PC-9 (cell line): ENCODE results near the gene TBC1D22A. TPM values are rescaled to one million over a fixed set of nuclear protein-coding genes. Genes with fewer than 3 reads are reported as not detected.

Experiments used
- BruUV-seq: library from RNA; stranded (reverse); fragments of 400-500 nt; replicated peaks from 2 replicates; lab custom pipeline; 2021; lab: Mats Ljungman, UMichigan
- CTCF ChIA-PET: fragments of 300-600 bp; sonication (Branson Sonifier 250); formaldehyde crosslinking; loops from one replicate; lab custom pipeline; 2022; ENCODE audit warnings: antibody characterized with exemption; lab: Charles Lee
- POLR2A ChIA-PET: fragments of 300-600 bp; sonication (Branson Sonifier 250); formaldehyde crosslinking; loops from one replicate; lab custom pipeline; 2022; ENCODE audit warnings: antibody characterized with exemption; ENCODE audit not compliant: unreplicated experiment; lab: Charles Lee
- DNase-seq, 2 experiments: peaks; one replicate each; pipeline versions ENCODE4 v3.0.0 to v3.0.0-alpha.2; 2015 to 2022; ENCODE audit warnings: mixed read lengths in 1 of 2
- H2AFZ ChIP-seq: fragments of 200-600 bp; sonication (generic); 2 replicates; pipeline ENCODE4 v1.8.1; 2017; ENCODE audit warnings: antibody characterized with exemption
- H3F3A ChIP-seq: fragments of 200-600 bp; sonication (generic); 2 replicates; pipeline ENCODE4 v1.8.1; 2017; ENCODE audit warnings: antibody characterized with exemption, mild to moderate bottlenecking, low read depth; ENCODE audit not compliant: insufficient read depth
- H3K27ac ChIP-seq: fragments of 200-600 bp; sonication (generic); 2 replicates; pipeline ENCODE4 v1.6.1; 2016; ENCODE audit warnings: mixed run types
- H3K27me3 ChIP-seq: fragments of 200-600 bp; sonication (generic); 2 replicates; pipeline ENCODE4 v1.6.1; 2016; ENCODE audit warnings: low read depth, mixed run types; ENCODE audit not compliant: insufficient read depth
- H3K36me3 ChIP-seq: fragments of 200-600 bp; sonication (generic); 2 replicates; pipeline ENCODE4 v1.6.1; 2016; ENCODE audit warnings: low read depth, mixed run types
- H3K4me1 ChIP-seq: fragments of 200-600 bp; sonication (generic); replicated peaks from 2 replicates; pipeline ENCODE4 v1.6.1; 2016; ENCODE audit warnings: mixed run types; ENCODE audit not compliant: insufficient read depth
- H3K4me2 ChIP-seq: fragments of 200-600 bp; sonication (generic); 2 replicates; pipeline ENCODE4 v1.6.1; 2017; ENCODE audit warnings: mixed run types
- H3K4me3 ChIP-seq: fragments of 200-600 bp; sonication (generic); 2 replicates; pipeline ENCODE4 v1.6.1; 2016; ENCODE audit warnings: mixed run types
- H3K79me2 ChIP-seq: fragments of 200-600 bp; sonication (generic); 2 replicates; pipeline ENCODE4 v1.6.1; 2017; ENCODE audit warnings: low read depth, mixed run types
- H3K9me2 ChIP-seq: fragments of 200-600 bp; sonication (generic); 2 replicates; pipeline ENCODE4 v1.8.1; 2017; ENCODE audit warnings: mild to moderate bottlenecking; ENCODE audit not compliant: insufficient read depth
- H3K9me3 ChIP-seq: fragments of 200-600 bp; sonication (generic); 2 replicates; pipeline ENCODE4 v1.8.1; 2016; ENCODE audit warnings: low read depth; ENCODE audit not compliant: insufficient read depth
- H4K20me1 ChIP-seq: fragments of 200-600 bp; sonication (generic); 2 replicates; pipeline ENCODE4 v1.8.1; 2017; ENCODE audit not compliant: insufficient read depth
- CTCF ChIP-seq: fragments of 200-600 bp; sonication (generic); conservative IDR thresholded peaks from 2 replicates; pipeline ENCODE4 v1.6.1; 2017; ENCODE audit warnings: mixed run types, antibody characterized with exemption, mild to moderate bottlenecking, moderate library complexity
- EZH2 ChIP-seq: fragments of 200-600 bp; sonication (generic); IDR thresholded peaks from 2 replicates; pipeline ENCODE4 v1.8.0; 2017; ENCODE audit warnings: antibody characterized with exemption, low read depth
- intact Hi-C: fragments of 100-400 bp; cut with micrococcal nuclease; formaldehyde crosslinking; loops from one replicate; pipeline ENCODE4 v1.10.0; 2022; ENCODE audit not compliant: unreplicated experiment
- total RNA-seq: library from RNA; stranded (reverse); gene quantifications from 2 replicates; pipeline ENCODE4 v1.2.3, GENCODE V29; 2021

TBC1D22A gene
- total RNA-seq, 1 experiment from 2014 or later: 40.3 TPM

GRCh38 chr22:46849951-46850350 lies 87.5 kb downstream of the TBC1D22A start:
- Histone ChIP-seq H3K27me3 (no peaks in the 10 kb centered on the region), H3F3A (no peaks in the 10 kb centered on the region), H3K4me2 (no peak overlapping the region), H4K20me1 (peaks cover 68% of the 10 kb centered on the region), H3K9me2 (no peaks in the 10 kb centered on the region), H3K36me3 (no peaks in the 10 kb centered on the region), H3K4me1 (no peaks in the 10 kb centered on the region), H2AFZ (no peak overlapping the region), H3K9me3 (no peaks in the 10 kb centered on the region), H3K27ac (no peak overlapping the region), H3K79me2 (peaks cover 9% of the 10 kb centered on the region; the same call in 1 of the 2 replicates), H3K4me3 (no peak overlapping the region)
- DNase-seq: no peak
- ChIA-PET POLR2A (no interaction called here), CTCF (no interaction called here)
- BruUV-seq: no TSS peak
- no peak for TF ChIP-seq CTCF
- intact Hi-C loops: no loop called here

- peak in 1 of 2 experiments; percentile 21 for DNase-seq
- no peaks in the 10 kb centered on the region for H3F3A ChIP-seq
- ChIA-PET POLR2A (no interaction called here), CTCF (no interaction called here)
- no peak overlapping the region for H3K4me3 ChIP-seq
- no peaks in the 10 kb centered on the region for H3K9me3 ChIP-seq
- no peak overlapping the region for H2AFZ ChIP-seq
- BruUV-seq: no TSS peak
- H3K4me1 ChIP-seq: no peaks in the 10 kb centered on the region
- H3K36me3 ChIP-seq: no peaks in the 10 kb centered on the region
- no peaks in the 10 kb centered on the region for H3K9me2 ChIP-seq
- H4K20me1 ChIP-seq: peaks cover 71% of the 10 kb centered on the region
- H3K27me3 ChIP-seq: no peaks in the 10 kb centered on the region
- no peak overlapping the region for H3K27ac ChIP-seq
- intact Hi-C loops: no loop called here
- peaks cover 9% of the 10 kb centered on the region; the same call in 1 of the 2 replicates for H3K79me2 ChIP-seq
- TF ChIP-seq CTCF (no peak), EZH2 (no peak)
- H3K4me2 ChIP-seq: no peak overlapping the region
Observed at GRCh38 chr22:46851311-46851710, 88.9 kb downstream of the TBC1D22A start.

GRCh38 chr22:46851941-46852340 lies 89.5 kb downstream of the TBC1D22A start:
- H3K27me3 ChIP-seq: no peaks in the 10 kb centered on the region
- CTCF ChIA-PET: no interaction called here
- H2AFZ ChIP-seq: no peak overlapping the region
- BruUV-seq: no TSS peak
- no peaks in the 10 kb centered on the region for H3F3A ChIP-seq
- H3K9me2 ChIP-seq: no peaks in the 10 kb centered on the region
- POLR2A ChIA-PET: no interaction called here
- H3K4me1 ChIP-seq: no peaks in the 10 kb centered on the region
- no peaks in the 10 kb centered on the region for H3K9me3 ChIP-seq
- no peaks in the 10 kb centered on the region for H3K36me3 ChIP-seq
- no peak overlapping the region for H3K4me2 ChIP-seq
- no peak for TF ChIP-seq CTCF
- TF ChIP-seq EZH2: no peak
- peaks cover 9% of the 10 kb centered on the region; the same call in 1 of the 2 replicates for H3K79me2 ChIP-seq
- DNase-seq: peak in 1 of 2 experiments; percentile 12
- no peak overlapping the region for H3K4me3 ChIP-seq
- peaks cover 77% of the 10 kb centered on the region for H4K20me1 ChIP-seq
- intact Hi-C loops: no loop called here
- no peak overlapping the region for H3K27ac ChIP-seq
